Inflammatory macrophage (primary cell): ENCODE measurements around the gene CCDC54.

Source experiments
- DNase-seq, 2 donors: peaks; one replicate each; pipeline ENCODE4 v3.0.0-alpha.2; 2020 to 2022

Gene CCDC54

DNA sequence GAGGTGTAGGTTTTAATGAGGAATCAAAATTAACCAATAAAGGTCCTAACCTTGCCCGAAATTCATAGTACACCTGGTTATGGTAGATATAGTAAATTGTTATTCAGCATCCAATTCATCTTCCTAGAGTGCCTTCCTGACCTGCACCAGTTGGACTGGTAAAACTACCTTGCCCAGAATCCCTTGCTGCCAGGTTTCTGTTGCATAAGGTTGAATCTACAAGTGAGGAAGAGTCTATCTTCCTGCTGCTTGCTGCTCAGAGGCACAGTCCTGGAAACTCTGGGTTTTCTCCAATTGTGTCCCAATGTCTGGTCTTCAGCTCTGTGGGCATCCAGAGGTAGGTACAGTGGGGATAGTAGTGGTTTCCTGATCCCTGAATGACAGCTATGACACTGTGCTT lies 17.3 kb downstream of the CCDC54 start:
- no peak for DNase-seq

DNA sequence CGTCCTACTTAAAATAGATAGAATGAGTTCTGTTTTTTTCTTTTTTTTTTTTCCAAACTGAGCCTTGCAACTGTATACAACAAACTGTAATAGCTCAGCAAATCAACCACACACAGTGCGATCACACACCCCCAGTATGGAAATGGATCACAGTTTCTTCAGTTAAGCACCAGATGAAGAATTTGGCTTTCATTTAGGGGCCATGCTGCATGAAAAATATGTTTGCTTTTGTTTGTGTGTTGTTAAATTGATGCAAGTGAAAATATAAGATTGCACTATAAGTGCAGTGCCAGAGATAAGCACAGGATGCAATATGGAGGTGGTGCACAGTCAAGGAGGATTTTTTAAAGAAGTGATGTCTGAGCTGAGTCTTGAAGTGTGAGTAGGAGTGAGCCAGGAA lies 17.8 kb downstream of the CCDC54 start:
- DNase-seq = no peak

DNA sequence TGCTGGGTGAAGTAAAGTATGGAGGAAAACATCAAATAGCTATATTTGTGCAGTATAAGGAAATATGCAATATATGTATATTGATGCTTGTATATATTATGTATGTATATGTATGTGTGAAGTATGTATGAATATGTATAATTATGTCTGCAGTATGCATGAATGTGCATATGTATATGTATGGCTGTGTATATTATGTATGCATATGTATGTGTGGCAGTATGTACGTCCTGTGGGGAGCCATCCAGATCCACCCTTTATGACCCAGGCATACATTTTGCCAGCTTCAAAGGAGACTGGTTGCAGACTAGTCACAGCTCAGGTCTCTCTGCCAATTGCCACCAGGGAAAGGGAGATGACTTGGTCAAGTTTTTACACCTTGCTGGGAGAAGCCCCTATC lies 24.1 kb downstream of the CCDC54 start:
- DNase-seq = no peak

- no peak for DNase-seq
Measured at GRCh38 chr3:107402214-107402613, 25.0 kb downstream of the CCDC54 start.

DNA sequence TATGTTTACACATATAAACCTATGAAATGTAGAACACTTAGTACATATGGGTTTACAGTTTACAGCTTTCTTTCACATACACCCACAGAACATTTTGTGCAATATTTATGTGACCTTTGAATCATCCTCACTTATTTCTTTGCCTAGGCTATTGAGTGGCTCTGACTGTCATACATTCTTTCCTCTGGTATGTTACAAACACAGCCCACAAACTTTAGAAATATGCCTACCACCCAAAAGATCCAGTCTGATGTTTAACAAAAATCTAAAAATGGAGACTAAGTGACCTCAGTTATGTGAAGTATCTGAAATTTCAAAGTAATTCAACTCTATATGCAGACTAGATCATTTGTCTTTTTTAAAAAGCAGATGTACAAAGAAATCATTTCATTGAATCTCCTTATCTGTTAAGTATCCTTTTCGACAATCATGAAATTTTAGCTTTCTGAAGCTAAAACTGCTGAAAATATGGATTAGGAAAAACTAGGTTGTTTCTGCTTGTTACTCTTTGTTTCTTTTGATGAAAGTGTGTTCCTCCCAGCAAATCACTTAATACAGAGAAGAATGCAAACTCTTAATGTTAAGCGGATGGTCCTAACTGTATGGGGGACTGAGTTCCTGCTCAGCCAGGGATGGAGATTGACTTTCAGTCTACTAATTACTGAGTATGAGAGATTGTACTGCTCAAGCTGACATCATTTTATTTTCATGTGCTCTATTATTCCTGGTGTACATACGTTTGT lies 27.7 kb downstream of the CCDC54 start:
- DNase-seq = no peak

DNA sequence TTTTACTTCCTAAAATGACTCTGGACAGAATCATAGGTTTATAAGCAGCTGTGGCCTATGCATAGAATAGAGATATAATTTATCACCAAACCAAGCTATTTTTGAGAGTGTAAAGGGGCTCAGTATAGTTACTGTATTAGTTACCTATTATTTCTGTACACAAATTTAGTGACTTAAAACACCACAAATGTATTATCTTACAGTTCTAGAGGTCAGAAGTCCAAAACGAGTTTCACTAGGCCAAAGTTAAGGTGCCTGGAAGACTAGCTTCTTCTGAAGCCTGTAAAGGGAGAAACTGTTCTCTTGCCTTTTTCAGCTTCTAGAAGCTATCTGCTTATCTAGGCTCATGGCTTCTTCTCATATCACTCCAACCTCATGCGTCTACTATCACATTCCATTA lies 30.1 kb downstream of the CCDC54 start:
- DNase-seq = no peak

DNA sequence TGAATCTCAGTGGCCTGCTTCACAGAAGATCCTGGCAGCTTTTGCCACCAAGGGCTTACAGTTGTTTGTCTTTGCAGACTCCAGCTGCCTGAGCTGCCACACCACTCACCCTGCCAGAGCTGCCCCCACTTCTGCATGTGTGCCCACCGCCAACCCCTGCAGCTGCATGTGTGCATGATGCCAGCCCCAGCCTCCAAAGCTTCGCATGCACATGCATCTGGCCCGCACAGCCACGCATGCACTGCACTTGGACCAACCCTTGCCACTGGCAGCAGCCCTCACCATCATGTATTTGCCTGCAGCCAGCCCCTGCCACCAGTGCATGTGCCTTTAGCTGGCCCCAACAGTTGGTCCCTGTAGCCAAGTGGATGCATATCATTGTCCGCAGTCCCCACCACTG lies 31.3 kb downstream of the CCDC54 start:
- no peak for DNase-seq

- no peak for DNase-seq
Measured at GRCh38 chr3:107409365-107409764, 32.1 kb downstream of the CCDC54 start.

DNA sequence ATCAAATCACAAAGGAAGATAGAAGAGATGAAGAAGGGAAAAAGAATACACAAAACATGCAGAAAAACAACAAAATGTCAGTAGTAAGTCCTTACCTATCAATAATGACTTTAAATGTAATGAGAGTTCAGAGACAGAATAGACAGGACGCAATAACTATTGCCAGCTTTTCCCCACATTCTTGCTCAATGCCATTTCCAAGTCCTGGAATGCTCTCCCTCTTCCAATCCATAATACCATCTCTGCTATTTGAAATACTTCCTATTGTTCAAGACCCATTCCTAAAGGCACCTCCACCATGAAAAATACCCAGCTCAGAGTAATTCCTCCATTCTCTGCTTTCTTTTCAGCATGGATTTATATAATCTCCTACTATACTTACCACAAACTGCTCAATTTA lies 33.4 kb downstream of the CCDC54 start:
- DNase-seq = no peak

DNA sequence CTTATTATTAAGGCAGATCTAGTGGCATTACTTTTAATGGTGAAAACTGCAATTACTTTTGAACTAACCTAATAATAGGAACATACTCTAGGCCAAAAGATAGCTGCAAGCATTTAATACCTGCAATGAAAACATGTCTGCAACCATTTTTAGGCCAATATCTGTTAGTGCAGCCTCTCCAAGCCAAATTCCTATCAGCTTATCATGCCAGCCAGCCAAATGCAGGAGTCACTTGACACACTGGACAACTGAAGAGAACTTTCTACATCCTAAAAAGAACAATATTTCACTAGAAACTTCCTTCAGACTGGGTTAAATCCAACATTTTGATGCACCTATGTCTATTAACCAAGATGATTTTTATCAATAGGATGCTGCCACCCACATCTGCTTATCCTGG lies 33.8 kb downstream of the CCDC54 start:
- no peak for DNase-seq

DNA sequence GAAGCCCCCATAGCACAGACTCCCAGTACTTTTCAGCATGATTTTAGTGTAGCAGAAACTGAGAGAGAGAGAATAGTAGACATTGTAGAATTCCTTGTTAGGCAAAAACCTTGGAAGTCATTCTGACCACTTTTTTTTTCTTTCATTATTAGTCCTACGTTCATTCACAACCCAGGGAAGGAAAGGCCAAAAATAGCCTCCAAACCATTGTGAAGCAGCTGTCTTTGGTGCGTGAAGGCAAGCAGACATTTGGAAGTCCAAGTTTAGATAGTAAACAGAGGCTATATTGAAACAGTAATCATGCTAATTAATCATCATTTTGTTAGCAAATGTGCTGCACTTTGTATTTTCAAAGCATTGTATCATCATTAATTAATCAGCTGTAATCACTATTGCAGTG lies 34.5 kb downstream of the CCDC54 start:
- DNase-seq = no peak

- no peak for DNase-seq
Measured at GRCh38 chr3:107412376-107412775, 35.1 kb downstream of the CCDC54 start.

GRCh38 chr3:107413264-107413663 lies 36.0 kb downstream of the CCDC54 start:
- DNase-seq = no peak

DNA sequence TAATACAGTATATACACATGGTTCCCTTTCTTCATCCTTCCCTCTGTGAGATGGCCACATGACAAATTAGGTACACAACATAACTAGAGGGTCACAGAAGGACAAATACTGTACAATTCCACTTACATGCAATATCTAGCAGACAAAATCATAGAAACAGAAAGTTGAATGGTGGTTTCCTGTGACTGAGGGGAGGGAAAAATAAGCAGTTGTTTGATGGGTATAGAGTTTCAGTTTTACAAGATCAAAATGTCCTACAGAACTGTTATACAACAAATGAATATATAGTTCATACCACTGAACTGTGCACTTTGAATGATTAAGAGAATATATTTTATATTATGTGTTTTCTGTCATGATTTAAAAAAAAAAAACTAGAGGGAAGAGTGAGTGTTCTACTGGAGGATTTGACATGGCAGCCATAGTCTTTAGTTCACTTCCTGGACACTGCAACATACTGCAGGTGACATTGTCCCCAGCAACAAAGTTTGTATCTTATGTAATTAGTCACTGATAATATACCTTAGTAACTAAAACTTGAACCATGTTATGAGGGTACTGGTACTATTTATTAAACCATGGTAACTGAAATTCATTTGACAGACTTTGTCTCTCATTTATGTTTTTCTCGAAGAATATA lies 37.2 kb downstream of the CCDC54 start:
- no peak for DNase-seq

DNA sequence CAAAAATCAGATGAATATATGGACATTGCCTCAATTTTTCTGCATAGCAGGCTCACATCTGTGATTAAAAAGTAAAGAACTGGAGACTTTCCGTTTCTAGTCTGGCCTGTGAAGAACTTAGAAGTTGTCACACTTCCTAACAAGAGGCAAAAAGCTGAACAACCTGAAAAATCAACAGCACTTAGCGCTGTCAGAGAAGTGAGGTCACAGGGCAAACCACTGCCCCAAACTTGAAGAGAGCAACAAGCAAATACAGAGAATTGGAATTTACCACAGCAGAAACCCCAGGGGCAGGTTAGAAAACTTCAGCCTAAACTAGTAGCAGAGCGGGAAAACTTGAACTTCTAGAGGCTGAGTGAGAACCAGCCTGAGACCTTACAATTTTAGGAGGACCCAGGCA lies 38.9 kb downstream of the CCDC54 start:
- DNase-seq = no peak

GRCh38 chr3:107416886-107417285 lies 39.6 kb downstream of the CCDC54 start:
- no peak for DNase-seq

GRCh38 chr3:107421170-107421792 lies 44.0 kb downstream of the CCDC54 start:
- DNase-seq = peak; percentile 47 to 53

GRCh38 chr3:107421881-107422280 lies 44.6 kb downstream of the CCDC54 start:
- no peak for DNase-seq

- peak; percentile 4 to 33 for DNase-seq
Measured at GRCh38 chr3:107425033-107425432, 47.8 kb downstream of the CCDC54 start.

- DNase-seq = no peak
Measured at GRCh38 chr3:107426223-107426622, 49.0 kb downstream of the CCDC54 start.
